ENCODE measurements around the gene DDX31.

Gene DDX31

GRCh38 chr9:132588501-132589147, 81.2 kb downstream of the DDX31 start:
- no peak for DNase-seq (ENCODE audit: low read depth)
- no peak overlapping the region for H3K4me3 ChIP-seq (ENCODE audit: low read depth, low read length)
- TF ChIP-seq CTCF (conservative IDR thresholded peaks at IDR 0.05; ENCODE audit: low read depth, low read length) = no peak

DNA sequence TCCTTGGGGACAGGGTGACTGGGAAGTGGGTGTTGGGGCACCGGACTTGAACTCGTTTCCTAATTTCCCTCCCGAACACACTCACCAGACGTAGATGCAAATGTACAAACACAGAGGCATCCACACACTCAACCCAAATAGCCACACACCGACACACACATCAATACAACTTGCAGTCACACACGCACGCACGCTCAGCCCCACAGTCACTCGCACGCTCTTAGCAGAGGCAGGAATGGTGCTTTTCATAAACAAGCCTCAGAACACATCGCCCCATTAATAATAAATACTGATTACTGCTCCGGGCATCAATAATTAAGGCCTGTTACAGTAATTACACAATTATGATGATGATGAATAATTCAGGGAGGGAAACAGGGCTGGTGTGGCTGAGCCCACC, 81.7 kb downstream of the DDX31 start:
- no peak for DNase-seq (ENCODE audit: low read depth)
- no peak overlapping the region for H3K4me3 ChIP-seq (ENCODE audit: low read depth, low read length)
- no peak for TF ChIP-seq CTCF (conservative IDR thresholded peaks at IDR 0.05; ENCODE audit: low read depth, low read length)

DNA sequence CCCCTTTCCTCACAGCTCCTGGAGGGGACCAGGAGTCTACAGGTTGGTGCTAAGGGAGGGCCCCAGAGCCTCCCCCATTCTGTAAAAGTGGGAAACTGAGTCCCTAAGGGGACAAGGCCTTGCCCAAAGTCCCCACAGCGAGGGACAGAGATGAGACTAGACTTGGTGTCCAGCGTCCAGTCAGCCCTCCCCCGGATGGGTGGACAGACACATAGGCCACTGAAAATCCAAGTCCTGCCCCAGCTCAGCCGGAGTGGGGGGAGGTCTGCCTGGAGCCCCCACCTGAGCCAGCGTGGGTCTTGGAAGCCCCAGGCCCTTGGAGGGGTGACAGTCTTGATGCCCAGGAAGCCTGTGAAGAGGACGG, 82.2 kb downstream of the DDX31 start:
- no peak overlapping the region for H3K4me3 ChIP-seq (ENCODE audit: low read depth, low read length)
- no peak for DNase-seq (ENCODE audit: low read depth)
- no peak for TF ChIP-seq CTCF (conservative IDR thresholded peaks at IDR 0.05; ENCODE audit: low read depth, low read length)

- no peak for TF ChIP-seq CTCF (conservative IDR thresholded peaks at IDR 0.05; ENCODE audit: low read depth, low read length)
- H3K4me3 ChIP-seq (ENCODE audit: low read depth, low read length) = no peak overlapping the region
- DNase-seq (ENCODE audit: low read depth) = no peak
Measured at GRCh38 chr9:132586830-132587591, 82.8 kb downstream of the DDX31 start.

DNA sequence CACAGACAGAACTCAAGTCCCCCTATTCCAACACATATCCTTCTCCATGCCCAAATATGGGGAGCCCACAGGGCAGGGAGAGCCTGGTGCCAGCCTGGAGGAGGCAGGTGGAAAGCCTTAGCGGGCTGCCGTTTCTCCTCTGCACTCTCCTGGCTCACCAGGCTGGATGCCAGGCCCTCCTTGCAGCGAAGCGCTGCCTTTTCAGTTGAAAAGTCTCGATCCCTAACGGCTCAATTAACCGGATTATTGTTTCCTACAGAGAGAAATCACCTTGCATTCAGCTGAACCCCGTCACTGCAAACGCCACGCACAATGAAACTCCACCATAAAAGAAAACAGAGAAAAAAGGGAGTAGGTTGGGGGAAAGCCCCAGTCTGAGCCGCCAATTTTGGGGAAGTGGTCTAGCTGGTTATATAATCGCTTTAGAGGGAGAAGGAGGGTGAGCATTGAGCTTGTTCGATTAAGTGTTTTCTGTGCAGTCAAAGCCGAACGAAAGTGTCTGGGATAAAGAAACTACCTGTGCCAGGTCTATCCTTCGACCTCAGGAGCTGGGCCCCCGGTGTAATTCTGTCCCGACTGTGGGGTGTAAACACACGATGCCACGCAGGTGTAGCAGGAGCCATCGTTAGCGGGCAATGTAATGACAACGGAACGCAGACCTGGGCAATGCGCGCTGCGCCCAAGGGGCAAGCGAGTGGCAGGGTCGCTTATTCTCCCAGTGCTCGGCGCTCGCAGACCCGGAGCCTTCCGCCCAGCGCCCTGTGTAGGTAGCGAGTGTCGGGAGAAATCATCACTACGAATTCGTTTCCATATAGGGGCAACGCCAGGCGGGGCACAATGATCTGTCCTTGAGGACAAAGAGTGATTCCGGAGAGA, 83.6 kb downstream of the DDX31 start:
- TF ChIP-seq CTCF (conservative IDR thresholded peaks at IDR 0.05; ENCODE audit: low read depth, low read length) = no peak
- H3K4me3 ChIP-seq (ENCODE audit: low read depth, low read length) = no peak overlapping the region
- no peak for DNase-seq (ENCODE audit: low read depth)

DNA sequence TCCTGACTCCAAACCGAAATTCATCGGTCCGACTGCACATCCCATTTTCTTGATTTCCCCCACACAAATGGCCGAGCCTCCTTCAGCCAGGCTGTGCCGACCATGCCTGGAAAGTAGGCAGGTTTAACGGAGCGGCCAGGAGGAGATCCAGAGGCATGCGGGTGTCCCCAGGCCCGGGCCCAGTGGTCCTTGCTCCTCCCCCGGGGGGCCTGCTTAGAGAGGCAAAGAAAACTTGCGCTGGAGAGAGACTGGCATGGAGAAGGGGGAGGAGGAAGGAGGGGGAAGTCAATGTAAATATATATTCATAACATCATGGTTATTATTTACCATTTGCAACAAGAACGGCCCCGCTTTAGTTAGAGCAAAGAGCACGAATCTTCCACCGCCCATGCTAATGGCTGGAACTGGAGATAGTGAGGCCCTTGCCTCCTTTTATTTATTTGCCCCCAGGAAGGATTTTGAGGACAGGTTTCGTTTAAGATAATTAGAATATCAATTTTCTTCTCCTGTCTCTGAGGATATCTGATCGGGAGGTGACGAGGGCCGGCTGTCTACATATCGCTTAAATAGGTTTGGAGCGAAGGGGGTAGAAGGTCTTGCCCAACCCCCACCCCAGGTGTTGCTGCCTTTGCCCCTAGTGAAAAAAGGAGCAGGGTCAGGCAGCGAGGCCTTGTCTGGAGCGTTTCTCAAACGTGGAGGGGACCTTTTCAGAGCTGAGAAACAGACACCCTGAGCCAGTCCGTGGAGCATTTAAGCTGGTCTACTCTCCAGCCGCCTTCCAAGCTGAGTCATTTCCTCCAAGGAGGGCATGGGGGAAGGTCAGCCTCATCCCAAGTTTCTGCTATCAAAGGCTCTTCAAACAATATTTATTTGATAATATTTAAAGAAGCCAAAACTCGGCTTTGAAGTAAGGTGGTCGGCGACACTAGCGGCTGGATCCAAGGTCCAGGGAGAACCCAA, 84.9 kb downstream of the DDX31 start:
- no peak for TF ChIP-seq CTCF (conservative IDR thresholded peaks at IDR 0.05; ENCODE audit: low read depth, low read length)
- no peak for DNase-seq (ENCODE audit: low read depth)

More for the DNA sequence above, 84.9 kb downstream of the DDX31 start:
- H3K4me3 ChIP-seq (ENCODE audit: low read depth, low read length) = no peak overlapping the region

Data from choroid plexus epithelial cell (primary cell).